ENCODE measurements around the gene VSIG10.
A peak's percentile ranks its signal among the peaks of the same experiment; 100 is the strongest.

VSIG10 gene

DNA sequence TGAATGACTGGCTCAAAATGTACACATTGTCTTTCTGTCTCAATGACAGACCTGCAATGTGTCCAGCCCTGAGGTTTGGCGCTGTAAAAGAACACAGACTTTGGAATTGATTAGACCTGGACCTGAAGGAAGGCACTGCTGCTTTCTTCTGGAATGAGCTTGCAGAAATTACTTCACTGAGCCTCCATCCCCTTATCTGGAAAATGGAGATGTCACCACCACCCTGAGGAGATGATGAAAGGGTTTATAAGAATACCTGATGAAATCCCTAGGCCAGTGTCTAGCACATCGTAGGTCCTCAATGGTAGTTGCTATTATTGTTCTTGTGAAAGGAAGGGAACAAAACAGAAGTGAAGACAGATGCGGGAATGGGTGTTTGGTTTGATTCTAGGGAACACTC lies 33.2 kb downstream of the VSIG10 start:
- H3K4me3 ChIP-seq (replicated peaks in 1 of 2; ENCODE audit: low read depth in 2 of 2, low read length in 2 of 2): no peak overlapping the region
- DNase-seq (ENCODE audit: low read depth in 2 of 2): no peak
- TF ChIP-seq, protein P1, sequence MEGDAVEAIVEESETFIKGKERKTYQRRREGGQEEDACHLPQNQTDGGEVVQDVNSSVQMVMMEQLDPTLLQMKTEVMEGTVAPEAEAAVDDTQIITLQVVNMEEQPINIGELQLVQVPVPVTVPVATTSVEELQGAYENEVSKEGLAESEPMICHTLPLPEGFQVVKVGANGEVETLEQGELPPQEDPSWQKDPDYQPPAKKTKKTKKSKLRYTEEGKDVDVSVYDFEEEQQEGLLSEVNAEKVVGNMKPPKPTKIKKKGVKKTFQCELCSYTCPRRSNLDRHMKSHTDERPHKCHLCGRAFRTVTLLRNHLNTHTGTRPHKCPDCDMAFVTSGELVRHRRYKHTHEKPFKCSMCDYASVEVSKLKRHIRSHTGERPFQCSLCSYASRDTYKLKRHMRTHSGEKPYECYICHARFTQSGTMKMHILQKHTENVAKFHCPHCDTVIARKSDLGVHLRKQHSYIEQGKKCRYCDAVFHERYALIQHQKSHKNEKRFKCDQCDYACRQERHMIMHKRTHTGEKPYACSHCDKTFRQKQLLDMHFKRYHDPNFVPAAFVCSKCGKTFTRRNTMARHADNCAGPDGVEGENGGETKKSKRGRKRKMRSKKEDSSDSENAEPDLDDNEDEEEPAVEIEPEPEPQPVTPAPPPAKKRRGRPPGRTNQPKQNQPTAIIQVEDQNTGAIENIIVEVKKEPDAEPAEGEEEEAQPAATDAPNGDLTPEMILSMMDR (IDR thresholded peaks at IDR 0.05; ENCODE audit: low read depth, low read length): no peak

DNA sequence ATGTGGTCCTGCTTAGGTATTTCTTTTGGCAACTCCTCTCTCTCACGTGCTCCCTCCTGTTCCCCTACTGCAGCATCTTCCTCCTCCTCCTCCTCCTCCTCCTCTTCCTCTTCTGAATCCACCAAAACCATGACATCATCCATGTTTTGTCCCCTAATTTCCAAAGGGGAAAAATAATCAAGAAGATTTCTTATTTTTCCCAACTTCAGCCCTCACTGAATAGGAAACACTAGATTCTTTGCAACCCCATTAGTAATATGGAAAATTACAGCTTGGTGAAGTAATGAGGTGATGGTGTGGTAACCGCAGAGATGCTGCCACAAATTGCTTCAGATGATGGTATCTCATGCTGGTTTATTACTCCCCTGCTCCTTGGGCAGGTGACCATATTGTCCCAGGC lies 35.4 kb downstream of the VSIG10 start:
- DNase-seq (ENCODE audit: low read depth in 2 of 2): no peak
- H3K4me3 ChIP-seq (replicated peaks in 1 of 2; ENCODE audit: low read depth in 2 of 2, low read length in 2 of 2): no peak overlapping the region
- TF ChIP-seq, protein P1 (IDR thresholded peaks at IDR 0.05; ENCODE audit: low read depth, low read length): no peak

DNA sequence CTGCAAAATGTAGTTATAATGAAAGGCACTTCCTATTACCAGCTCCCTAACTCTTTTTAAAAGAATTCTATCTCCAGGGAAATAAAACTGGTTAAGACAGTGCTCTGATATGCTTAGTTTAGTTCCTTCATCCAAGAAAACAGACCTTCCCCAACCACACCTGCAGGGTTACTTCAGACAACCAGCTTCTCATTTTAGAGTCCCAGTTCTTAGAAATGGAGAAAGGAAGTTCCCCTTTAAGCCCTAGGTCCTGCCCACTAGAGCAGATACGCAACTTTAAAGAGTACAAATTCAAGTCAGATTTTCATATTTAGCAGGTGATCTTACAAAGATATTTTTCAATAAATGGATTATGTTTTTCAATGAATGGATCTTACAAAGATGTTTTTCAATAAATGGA lies 38.4 kb downstream of the VSIG10 start:
- DNase-seq (ENCODE audit: low read depth in 2 of 2): no peak
- H3K4me3 ChIP-seq (replicated peaks in 1 of 2; ENCODE audit: low read depth in 2 of 2, low read length in 2 of 2): no peak overlapping the region
- TF ChIP-seq, protein P1 (IDR thresholded peaks at IDR 0.05; ENCODE audit: low read depth, low read length): no peak

DNA sequence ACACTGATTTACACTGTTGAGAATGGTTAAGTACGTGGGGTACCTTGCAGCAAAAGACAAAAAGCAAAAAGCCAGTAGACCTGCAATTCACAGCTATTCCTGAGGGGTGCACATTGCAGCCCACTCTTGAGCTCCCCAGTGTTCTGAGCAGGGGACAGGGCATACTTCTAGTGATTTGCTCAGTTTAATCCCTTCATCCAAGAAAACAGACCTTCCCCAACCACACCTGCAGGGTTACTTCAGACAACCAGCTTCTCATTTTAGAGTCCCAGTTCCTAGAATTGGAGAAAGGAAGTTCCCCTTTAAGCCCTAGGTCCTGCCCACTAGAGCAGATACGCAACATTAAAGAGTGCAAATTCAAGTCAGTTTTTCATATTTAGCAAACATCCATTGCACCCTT lies 39.2 kb downstream of the VSIG10 start:
- H3K4me3 ChIP-seq (replicated peaks in 1 of 2; ENCODE audit: low read depth in 2 of 2, low read length in 2 of 2): no peak overlapping the region
- TF ChIP-seq, protein P1 (IDR thresholded peaks at IDR 0.05; ENCODE audit: low read depth, low read length): peak; percentile 19
- no peak for DNase-seq (ENCODE audit: low read depth in 2 of 2)

DNA sequence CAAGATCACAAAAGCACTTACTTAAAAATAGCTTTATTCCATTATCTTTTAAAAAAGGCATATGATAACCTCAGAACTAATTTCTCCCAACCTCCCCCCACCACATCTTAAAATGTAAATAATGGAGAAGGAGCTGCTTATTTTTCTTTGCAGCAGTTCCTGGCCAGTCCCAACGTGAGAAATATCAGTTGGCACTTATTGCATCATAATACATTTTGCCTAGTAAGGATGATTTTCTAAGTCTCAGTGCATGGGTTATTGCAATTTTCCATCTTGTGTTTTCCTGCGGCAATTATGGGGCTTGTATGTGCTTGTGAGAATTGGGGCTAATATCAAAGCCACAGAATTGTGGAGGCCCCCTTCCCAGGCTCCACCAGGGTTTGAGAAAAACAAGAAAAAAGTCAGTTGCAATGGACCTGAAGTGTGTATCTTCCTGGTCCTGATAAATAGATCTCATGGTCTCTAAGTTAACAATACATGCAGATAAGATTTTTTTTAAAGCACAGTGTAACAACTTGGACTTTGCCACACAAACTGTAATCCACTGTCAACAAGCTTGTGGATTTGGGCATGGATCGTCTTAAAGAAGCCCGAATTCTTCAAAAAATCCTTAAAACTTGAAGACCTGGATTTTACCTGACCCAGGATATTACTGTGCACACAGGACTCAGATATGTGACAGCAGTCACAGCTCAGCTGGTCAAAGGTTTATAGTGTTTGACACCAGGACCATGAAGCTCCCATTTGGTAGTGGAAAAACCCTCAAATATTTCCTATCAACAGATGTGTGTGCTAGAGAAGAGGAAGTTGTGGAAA lies 40.0 kb downstream of the VSIG10 start:
- TF ChIP-seq, protein P1 (IDR thresholded peaks at IDR 0.05; ENCODE audit: low read depth, low read length): no peak
- DNase-seq (ENCODE audit: low read depth in 2 of 2): peak in 1 of 2 donors; percentile 24
- no peak overlapping the region for H3K4me3 ChIP-seq (replicated peaks in 1 of 2; ENCODE audit: low read depth in 2 of 2, low read length in 2 of 2)

DNA sequence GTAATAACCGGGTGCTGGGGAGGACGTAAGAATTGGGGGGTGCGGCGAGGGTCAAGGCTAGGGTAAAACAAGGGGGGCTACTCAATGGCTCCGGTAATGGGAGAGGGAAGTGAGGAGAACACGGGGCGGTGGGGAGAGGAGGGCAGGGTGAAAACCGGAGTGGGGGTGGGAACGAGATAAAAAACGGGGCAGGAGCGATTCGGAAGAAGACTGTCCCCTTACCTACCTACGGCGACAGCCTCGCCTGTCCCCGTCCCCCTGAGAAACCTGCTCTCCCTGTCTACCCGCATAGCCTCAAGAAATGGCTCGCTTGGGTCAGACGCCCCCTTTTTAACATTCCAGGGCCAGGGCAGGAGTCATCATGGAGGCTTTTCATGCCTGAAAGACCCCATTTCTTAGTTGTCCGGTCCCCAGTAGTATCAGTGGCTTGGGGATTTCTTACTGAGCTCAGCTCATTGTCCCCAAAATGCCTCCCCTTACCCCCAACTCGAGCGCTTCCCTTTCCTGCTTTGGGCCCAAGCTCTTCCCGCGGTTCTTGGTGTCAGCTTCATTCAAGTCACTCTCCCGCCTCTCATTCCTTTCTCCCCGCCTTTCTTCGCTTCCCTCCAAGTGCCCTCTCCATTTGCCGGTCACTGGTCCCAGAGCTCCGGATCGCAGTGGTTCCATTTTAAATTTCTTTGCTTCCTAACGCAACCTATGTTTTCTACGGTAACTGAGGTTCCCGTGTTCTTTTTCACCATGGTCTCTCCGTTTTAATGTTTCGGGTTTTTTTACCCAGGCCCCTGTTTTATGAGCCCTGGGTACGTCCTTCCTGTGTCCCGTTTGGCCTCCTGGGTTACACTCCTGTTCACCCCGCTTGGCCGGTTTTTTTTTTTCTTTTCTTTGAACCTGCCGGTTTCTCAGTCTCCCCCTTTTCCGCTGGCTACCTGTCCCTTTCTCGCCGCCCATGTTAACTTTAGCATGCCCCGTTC lies 41.7 kb downstream of the VSIG10 start:
- TF ChIP-seq, protein P1 (IDR thresholded peaks at IDR 0.05; ENCODE audit: low read depth, low read length): no peak
- DNase-seq (ENCODE audit: low read depth in 2 of 2): peak; percentile 56 to 63
- peak overlapping the region; percentile 77 to 83 for H3K4me3 ChIP-seq (replicated peaks in 1 of 2; ENCODE audit: low read depth in 2 of 2, low read length in 2 of 2)

Data from cardiac fibroblast (primary cell).